Right lobe of liver (tissue), 4 donors: ENCODE results near the gene TMEM238.

Source experiments
- POLR2A ChIP-seq: fragments of 450-650 bp; IDR thresholded peaks from one replicate; pipeline ENCODE4 v1.6.1; 2017; ENCODE audit warnings: antibody characterized with exemption, mild to moderate bottlenecking
- TF ChIP-seq, protein P1 (sequence below), 4 donors: fragments of 200-600 bp in 3 of 4; fragments of 450-650 bp in 1 of 4; IDR thresholded peaks; one replicate each; pipeline versions ENCODE4 v1.5.1 to v1.8.0; 2016 to 2022; ENCODE audit warnings: antibody characterized with exemption in 4 of 4, mild to moderate bottlenecking in 2 of 4
- donor health status: DM: no; HTN: no; CAD: no.
- donor health status: DM: no; HTN: no; CAD: no.
- donor health status: DM: no; HTN: yes; CAD: no.

DNA sequence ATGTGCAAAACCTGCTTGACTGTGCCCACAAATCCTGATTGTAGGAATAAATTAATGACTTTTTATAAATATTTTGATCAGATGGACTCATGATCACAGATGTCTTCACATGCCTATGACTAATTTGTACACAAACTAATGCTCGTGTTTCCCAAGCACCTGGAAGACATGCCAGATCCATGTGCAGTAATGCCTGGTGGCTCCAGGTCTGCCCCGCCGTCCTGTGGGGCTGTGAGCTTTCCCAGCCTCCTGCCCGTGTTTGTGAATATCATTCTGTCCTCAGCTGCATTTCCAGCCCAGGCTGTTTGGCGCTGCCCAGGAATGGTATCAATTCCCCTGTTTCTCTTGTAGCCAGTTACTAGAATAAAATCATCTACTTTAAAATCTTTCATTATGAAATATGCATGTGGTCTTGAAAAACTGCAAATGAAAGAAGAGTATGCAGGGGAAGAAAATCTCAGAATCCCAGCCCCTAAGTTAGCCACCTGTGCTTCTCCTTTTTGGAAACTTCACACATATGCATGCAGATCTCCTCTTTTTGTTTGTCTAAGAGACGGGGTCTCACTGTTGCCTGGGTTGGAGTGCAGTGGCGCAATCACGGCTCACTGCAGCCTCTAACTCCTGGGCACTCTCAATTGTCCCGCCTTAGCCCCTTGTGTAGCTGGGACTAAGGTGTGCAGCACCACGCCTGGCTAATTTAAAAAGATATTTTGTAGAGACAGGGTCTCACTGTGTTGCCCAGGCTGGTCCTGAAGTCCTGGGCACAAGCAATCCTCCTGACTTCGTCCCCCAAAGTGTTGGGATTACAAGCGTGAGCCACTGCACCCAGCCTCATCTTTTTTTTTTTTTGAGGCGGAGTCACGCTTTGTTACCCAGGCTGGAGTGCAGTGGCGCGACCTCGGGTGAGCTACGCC is 7.9 kb upstream of the TMEM238 start:
- TF ChIP-seq, protein P1, sequence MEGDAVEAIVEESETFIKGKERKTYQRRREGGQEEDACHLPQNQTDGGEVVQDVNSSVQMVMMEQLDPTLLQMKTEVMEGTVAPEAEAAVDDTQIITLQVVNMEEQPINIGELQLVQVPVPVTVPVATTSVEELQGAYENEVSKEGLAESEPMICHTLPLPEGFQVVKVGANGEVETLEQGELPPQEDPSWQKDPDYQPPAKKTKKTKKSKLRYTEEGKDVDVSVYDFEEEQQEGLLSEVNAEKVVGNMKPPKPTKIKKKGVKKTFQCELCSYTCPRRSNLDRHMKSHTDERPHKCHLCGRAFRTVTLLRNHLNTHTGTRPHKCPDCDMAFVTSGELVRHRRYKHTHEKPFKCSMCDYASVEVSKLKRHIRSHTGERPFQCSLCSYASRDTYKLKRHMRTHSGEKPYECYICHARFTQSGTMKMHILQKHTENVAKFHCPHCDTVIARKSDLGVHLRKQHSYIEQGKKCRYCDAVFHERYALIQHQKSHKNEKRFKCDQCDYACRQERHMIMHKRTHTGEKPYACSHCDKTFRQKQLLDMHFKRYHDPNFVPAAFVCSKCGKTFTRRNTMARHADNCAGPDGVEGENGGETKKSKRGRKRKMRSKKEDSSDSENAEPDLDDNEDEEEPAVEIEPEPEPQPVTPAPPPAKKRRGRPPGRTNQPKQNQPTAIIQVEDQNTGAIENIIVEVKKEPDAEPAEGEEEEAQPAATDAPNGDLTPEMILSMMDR (IDR thresholded peaks at IDR 0.05), result no peak
- no peak for TF ChIP-seq POLR2A
